ENCODE measurements around the gene FNIP2.

The FNIP2 gene

GRCh38 chr4:158762553-158762952 is 6.3 kb upstream of the FNIP2 start:
- DNase-seq (ENCODE audit: low spot score) = no peak

- no peak for DNase-seq (ENCODE audit: low spot score)
These were observed 5.4 kb upstream of the FNIP2 start for GRCh38 chr4:158763462-158763861.

GRCh38 chr4:158766434-158767044 is 2.3 kb upstream of the FNIP2 start:
- DNase-seq (ENCODE audit: low spot score) = no peak

DNA sequence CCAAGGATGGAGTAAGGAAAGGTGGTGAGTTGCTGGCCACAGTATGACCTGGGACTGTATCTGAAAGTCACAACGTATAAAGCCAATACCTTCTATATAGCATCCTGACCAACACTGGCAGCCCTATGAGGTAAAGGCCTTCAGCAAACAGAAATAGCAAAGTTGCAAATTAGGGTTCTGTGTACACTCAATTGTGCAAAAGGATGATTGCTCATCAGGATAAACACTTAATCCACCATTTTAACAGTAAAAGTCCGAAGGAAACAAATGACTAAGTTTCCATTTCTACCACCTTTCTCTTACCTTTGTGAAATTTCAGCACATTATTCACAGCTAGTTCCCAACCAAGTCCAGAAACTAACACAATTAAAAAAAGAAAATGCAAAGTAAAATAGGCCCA is 1.4 kb upstream of the FNIP2 start:
- no peak for DNase-seq (ENCODE audit: low spot score)

DNA sequence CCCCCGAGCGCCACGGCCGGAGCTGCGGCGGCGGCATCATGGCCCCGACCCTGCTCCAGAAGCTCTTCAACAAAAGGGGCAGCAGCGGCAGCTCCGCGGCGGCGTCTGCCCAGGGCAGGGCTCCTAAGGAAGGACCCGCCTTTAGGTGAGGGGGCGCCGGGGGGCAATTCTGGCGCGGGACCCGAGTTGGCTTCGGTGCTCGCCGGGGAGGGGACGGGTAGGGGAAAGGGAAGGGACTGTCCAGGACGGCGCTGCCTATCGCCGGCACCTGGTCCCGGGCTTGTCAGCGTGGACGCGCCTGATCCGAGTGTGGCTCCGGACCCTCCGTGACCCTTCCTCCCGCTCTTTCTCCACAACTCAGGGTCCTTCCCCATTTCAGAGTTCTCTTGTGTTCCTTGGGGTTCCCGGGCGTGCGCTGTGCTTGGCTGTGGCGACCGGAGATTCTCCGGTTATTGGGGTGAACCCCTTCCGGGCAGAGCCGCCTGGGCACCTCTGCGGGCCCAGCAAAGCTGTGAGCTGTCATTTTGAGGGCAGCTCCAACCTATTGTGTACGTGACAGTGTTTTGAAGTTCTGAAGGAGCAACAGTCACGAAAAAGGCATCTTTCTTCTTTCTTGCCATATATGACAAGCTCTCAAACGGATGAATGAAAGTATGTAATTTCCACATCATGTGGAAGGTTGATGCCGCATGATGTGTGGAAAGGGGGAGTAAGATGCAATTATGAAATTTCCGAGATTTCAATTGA is 522 bp downstream of the FNIP2 start:
- DNase-seq (ENCODE audit: low spot score) = peak; percentile 76

DNA sequence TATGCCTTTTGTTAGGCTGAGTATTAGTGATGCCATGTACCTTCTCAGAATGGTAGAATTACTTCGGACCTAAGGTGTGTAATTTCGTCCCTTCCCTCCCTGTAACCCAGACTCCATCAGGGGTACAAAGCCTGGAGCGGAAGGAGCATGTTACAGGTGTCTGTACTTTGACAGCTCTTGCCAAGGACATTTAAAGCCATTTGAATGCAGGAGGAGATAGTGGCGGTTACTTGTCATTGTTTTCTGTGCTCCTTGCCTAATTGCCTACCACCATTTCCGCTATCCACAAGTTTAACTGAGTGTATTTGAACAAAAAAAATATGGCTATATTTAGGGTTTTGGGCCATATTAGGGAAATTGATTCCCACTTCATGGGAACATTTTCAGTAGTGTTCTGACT is 1.8 kb downstream of the FNIP2 start:
- DNase-seq (ENCODE audit: low spot score) = no peak

DNA sequence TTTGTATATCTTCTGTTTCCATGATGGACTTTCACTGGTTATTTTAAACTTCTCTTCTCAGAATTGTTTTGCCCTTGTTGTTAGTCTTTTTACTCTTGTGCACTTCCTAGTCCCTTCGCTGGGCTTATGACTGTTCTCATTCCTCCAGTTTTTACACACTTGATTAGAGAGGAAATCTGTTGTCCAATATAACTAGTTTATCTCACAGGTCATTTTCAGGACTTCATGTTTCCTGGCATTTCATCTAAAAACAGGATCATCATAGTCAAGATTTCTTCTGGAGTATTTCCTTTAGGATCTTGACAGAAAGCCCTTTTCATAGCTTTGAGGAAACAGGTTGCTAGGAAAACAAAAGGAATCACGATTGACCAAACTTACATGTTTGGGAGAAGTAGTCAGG is 3.0 kb downstream of the FNIP2 start:
- DNase-seq (ENCODE audit: low spot score) = no peak

DNA sequence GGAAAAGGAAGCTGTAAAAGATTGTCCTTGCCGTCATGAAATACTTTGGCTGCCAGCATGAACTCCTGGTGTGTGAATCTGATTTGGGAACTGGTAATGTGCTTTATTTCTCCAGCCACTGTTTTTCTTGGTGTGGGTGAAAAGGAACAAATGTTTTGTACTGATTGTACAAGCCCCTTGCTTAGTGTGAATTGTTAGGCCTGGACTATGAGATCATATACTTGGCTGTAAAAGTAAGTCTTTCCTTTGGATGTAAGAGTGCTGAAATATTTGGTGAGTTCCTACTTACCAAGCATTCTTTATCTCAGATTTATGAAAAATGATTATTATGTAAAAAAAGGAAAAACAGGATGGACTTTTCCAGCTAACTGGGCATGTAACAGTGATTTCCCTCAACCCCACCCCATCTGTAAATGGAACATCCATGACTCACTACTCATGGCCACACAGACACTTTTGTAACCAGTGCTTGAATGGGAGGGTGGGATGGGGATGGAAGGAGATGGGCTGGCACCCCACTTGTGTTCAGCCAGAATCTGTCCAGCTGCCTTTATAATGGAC is 6.3 kb downstream of the FNIP2 start:
- DNase-seq (ENCODE audit: low spot score) = no peak

GRCh38 chr4:158776106-158776505 is 7.3 kb downstream of the FNIP2 start:
- DNase-seq (ENCODE audit: low spot score) = no peak

DNA sequence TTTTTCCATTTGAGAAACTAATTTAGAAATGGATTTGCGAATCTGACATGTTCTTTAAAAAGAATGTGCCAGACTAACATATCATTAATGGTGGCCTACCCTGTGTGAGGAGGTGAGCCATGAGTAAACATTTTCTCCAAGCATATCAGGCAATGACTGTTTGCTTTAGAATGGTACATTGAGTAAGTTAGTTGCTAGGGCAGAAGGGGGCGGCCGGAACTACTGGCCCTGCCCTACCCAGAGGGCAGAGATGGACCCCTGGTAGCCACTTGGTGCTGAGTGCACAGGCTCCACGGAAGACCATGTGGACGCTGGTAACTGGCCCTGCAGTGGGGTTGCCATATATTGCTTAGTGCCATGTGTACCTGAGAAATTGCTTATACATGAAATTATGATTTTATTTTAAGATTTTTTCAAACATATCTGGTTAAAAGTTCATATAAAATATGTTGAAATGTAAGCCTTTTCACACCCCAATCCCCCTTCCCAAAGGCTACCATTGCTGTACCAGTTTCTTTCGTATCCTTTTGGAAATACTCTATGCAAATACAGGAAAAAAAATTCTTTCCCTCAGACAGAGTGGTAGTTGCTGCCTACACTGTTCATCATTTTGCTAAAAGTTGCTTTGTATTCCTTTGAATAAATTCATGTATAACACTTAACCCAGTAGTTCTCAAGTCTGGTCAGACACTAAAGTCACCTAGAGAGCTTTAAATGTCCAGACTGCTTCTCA is 8.8 kb downstream of the FNIP2 start:
- no peak for DNase-seq (ENCODE audit: low spot score)

GRCh38 chr4:158778156-158778711 is 9.4 kb downstream of the FNIP2 start:
- no peak for DNase-seq (ENCODE audit: low spot score)

DNA sequence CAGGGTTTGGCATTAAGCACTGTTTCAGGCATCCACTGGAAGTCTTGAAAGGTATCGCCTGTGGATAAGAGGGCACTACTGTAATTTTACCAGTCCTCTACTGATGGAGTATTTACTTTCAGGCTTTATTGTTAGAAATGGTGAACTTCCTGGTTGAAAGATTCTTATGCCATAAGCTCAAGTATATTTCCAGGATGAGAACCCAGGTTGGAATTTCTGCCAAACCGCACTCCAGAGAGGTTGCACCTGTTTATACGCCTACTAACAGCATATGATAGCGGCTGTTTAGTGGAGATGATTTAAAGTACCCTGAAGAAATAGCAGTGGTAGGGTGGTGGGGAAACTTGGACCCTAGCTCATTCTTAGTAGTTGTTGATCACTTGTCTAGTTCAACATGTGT is 9.9 kb downstream of the FNIP2 start:
- no peak for DNase-seq (ENCODE audit: low spot score)

DNA sequence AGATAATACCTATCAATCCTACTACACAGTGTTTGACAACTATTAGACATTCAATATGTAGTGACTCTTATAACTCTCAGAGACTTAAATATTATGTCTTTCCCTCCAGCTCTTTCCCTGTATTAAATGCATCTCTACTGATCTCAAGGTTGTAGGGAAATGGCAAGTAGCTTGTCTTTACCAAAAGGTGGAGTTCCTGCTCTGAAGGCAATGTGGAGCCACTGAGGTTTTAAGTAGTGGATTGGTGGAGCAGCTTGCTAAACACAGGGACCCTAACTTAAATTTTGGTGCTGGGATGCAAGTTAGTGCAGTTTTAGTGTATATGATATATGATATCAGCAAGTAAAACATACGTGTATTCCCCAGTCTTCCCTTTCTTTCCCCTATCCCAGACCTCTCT is 13.1 kb downstream of the FNIP2 start:
- DNase-seq (ENCODE audit: low spot score) = no peak

DNA sequence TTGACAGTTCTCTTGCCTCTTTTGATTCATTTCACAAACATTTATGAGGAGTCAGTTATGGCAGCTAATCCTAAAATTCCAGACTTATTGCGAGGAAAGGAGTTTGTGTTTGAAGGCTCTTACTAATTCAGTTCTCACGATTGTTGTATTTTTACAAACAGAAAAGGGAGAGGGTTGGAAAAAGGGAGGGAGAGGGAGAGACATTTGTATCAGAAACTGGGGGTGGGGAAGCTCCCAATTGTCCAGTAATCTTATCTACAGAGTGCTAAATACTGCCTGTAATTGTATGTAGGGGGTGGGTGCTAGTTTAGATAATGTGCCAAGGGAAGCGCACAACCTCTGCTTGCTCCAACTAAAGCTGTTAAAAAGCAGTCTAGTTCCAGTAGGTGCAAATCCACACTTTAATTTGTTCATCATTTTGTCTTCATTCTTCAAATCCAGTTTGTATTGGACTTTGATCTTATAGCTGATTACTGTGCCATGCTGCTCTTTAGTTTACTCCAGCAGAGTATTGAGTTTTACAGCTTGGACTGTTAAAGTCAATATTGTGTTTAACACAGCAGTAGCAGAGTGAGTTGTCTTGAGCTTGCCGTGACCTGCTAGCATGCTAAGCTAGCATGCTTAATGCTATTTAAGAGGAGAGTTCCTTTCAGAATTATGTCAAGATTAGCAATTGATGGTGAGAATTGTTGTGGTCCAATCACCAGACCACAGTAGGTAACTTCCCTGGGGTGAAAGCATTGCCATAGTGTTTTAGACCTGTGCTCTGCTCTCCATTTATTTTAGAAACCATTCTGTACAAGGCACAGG is 13.9 kb downstream of the FNIP2 start:
- DNase-seq (ENCODE audit: low spot score) = no peak

DNA sequence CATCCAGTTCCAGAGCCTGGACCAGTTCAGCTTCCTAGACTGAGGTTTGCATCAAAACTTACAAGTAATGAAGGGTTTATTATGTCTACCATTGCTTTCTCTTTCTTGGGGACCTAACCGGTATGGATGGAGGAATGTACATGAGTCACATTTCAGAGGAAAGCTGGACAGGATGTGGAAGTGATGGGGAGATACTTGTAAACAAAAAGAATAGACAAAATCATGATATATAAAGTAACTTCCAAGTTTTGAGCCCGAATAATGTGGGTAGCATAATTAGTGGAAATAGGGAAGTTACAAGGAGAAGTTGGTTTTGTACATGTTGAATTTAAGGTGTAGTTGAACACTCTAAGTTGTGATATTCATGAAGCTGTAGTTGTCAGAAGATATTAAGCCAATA is 15.0 kb downstream of the FNIP2 start:
- no peak for DNase-seq (ENCODE audit: low spot score)

- no peak for DNase-seq (ENCODE audit: low spot score)
These were observed 16.9 kb downstream of the FNIP2 start for GRCh38 chr4:158785718-158786117.

DNA sequence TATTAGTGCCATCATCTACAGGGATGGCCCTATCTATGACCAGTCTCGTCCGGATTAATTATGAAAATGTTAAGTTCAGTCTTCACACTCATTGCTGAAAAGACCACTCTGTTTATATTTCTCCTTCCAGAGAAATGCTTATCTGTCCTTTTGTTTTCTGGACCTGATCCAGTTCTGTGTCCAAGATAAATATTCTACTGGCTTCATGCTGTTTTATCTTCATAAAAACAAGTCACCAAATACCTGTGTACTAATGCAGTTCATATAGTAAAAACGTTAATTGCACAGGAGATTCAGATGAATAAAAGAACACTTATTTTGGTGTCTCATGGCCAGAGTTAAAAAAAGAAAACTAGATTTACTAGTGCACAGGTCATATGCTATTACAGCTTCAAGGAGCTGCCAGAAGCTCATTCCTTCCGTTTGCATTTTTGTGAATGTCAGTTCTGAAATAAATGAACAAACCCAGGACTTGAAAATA is 17.3 kb downstream of the FNIP2 start:
- no peak for DNase-seq (ENCODE audit: low spot score)

GRCh38 chr4:158786955-158787354 is 18.1 kb downstream of the FNIP2 start:
- no peak for DNase-seq (ENCODE audit: low spot score)

GRCh38 chr4:158787709-158788475 is 19.1 kb downstream of the FNIP2 start:
- no peak for DNase-seq (ENCODE audit: low spot score)

- no peak for DNase-seq (ENCODE audit: low spot score)
These were observed 19.7 kb downstream of the FNIP2 start for GRCh38 chr4:158788516-158788915.

DNA sequence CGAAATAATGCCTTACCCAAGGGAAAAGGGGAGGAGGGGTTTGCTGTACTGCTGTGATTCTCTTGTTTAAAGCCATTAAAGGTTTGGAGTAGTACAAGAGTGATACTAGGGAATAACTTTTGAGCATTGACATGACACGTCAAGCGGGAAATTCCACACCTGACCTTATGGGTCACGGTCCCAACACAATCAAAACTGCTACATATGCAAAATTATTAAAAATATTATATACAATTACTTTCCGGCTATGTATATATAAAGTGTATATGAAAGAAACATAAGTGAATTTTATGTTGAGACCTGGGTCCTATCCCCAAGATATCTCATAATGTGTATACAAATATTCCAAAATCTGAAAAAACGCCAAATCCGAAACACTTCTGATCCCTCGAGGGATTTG is 21.0 kb downstream of the FNIP2 start:
- no peak for DNase-seq (ENCODE audit: low spot score)
